HG03135 (cell line): ENCODE data around the gene CACTIN.

ENCODE experiments used
- ATAC-seq: cut with Tn5 transposase; IDR thresholded peaks from one replicate; pipeline ENCODE4 v1.9.1; 2021; ENCODE audit warnings: mild to moderate bottlenecking, moderate library complexity; ENCODE audit not compliant: unreplicated experiment

The CACTIN gene

DNA sequence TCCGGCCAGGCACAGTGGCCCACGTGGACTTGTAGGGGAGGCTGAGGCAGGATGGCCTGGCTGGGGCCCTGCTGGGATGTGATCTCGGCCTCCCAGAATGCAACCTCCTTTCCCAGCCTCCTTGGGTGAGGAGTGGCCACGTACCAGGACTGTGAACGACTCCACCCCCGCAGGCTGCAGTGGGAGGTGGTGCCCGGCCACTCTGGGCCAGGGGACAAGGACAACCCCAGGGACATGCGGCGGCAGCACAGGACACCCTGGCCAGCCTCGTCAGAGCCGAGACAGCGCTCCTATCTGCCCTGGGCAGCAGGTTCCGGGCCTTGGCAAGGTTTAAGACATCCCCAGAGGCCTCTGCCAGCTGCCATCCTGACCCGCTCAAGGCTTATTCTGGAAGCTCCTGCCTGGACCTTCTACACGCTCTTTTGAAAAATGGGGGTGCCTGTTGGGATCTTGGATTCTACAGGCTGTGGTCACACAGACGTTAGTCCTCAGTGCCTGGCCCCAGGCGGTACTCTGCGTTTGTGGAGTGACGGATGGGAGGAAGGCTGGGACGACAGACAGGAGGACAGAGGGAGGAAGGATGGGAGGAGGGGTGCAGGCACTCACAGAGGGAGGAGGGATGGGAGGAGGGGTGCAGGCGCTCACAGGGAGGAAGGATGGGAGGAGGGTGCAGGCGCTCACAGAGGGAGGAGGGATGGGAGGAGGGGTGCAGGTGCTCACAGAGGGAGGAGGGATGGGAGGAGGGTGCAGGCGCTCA, 19.9 kb upstream of the CACTIN start:
- no peak for ATAC-seq

DNA sequence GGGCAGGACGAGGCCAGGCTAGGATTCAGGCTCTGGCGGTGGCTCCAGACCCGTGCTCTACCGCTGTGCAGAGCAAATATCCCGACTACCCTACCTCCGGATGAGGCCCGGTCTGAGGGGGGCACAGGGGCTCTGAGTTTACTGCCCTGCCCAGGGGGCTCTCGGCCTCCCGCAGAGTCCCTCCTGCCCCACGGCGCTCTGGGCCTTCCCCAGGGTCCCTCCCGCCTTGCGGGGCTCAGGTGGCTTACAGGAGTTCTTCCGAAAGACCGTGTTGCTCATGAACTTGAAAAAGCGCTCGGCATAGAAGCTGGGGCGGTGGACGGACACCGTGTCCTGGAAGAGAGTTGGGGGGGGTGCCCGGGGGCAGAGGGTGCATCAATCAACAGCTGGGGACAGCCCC, 19.1 kb upstream of the CACTIN start:
- no peak for ATAC-seq

DNA sequence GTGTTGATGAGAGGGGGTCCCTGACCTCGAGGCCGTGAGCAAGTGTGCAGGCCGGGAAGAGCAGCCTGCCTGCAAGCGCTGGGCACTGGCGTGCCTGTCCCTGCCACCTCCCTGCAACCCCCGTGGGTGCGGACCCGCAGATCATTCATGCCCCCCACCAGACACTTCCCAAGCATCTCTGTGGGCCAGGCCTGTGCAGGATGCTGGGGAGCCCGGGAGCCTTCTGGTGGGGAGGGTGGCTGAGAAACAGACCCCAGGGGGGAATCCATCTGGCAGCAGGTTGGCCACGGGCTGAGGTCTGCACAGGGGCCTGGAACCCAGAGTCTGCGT, 18.4 kb upstream of the CACTIN start:
- no peak for ATAC-seq

DNA sequence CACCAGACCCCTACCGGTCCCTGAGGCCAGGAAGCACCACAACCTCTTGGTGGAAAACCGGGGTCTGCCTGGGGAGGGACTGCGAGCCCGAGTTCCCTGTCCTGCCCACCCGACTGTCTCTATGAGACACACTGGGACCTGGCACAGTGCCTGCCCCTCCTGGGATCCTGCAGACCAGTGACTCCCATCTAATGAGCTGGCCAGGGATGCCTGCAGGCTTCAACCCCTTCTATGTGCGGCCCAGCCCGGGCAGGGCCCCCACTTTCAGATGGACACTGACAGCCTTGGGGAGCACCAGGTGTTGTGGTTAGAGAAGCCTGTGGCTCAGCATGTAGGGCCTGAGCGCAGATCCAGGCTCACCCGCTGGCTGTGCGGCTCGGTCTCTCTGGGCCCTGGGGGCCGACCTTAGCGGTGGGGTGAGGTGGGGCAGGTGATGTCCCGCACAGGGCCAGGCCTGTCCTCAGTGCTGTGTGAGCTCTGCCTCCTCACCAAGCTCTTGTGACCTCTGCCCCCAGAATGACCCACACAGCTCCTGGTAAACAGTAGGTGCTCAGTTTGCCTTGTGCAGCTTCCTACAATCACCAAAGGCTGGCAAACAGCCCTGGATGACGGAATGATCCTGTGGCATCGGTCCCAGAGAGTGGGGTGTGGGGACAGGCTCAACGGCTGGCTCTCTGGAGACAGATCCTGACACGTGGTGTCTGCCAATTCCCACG, 17.9 kb upstream of the CACTIN start:
- ATAC-seq = no peak

DNA sequence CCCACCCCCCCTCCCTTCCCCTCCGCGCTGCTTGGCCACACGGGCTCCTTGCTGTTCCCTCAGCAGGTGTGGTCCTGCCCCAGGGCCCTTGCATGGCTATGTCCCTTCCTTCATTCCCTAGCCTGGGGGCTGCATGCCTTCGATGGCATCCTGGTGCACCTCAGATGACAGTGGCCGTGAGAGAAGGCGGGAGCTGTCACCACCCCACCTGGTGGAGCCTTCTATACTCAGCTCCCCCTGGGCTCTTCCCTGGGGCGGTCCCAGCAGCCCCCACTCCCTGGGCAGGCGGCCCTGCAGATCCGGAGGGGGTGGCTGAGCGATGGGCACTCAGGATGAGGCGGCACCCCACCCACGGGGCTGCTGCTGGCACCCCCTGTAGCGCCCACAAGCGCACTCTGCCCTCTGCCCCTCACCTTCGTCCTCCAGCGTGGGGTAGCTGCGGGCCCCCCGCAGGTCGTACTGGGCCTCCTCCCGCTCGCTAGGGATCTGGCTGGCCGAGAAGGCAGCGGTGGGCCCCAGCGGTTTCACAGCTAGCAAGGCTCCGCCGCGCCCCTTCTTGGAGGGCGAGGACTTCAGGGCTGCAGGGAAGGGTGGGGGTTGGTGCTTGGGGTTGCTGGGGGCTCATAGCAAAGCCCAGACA, 17.2 kb upstream of the CACTIN start:
- no peak for ATAC-seq

DNA sequence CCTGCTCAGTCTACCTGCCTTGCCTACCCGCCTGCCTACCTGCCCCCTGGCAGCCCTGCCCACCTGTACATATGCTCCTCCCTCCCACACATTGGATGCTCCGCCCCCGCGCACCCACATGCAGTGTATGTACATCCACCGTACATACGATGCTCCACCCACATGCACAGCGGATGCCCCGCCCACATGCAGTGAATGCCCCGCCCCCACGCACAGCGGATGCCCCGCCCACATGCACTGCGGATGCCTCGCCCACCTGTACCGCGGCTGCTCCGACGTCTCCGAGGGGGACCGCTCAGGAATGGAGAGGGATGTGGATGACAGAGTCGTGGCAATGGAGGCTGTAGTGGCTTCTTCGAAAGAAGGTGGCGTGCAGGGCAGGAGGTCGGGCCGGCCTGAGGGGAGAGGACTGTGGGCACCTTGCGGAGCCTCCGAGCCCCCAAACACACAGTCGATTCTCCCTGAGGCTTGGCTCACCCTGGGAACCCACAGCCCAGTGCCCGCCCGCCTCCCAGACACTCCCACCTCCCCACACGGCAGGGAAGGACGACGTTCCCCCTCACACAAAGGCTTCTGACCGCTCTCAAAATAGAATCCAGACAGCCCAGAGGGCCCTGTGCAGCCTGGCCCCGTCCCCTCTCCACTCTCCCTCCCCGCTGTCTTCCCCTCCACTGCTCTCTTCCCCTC, 16.5 kb upstream of the CACTIN start:
- ATAC-seq = no peak

DNA sequence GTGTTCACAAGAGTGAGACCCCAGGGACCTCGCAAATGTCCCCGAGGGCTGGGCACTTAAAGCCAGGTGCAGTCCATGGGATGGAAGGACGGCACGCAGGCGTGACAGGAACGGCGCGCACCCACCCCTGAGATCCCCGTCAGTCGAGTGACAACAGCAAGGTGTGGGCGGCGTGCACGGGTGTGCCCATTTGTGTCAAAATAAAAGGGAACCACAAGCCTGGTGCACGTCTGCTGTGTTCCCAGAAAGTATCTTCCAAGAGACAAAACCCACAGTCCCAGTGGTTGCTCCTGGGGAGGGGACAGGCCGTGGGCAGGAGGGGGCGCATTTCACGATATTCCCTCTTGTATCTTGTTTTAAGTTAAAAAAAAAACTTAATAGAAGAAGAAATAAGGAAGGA, 15.7 kb upstream of the CACTIN start:
- no peak for ATAC-seq

DNA sequence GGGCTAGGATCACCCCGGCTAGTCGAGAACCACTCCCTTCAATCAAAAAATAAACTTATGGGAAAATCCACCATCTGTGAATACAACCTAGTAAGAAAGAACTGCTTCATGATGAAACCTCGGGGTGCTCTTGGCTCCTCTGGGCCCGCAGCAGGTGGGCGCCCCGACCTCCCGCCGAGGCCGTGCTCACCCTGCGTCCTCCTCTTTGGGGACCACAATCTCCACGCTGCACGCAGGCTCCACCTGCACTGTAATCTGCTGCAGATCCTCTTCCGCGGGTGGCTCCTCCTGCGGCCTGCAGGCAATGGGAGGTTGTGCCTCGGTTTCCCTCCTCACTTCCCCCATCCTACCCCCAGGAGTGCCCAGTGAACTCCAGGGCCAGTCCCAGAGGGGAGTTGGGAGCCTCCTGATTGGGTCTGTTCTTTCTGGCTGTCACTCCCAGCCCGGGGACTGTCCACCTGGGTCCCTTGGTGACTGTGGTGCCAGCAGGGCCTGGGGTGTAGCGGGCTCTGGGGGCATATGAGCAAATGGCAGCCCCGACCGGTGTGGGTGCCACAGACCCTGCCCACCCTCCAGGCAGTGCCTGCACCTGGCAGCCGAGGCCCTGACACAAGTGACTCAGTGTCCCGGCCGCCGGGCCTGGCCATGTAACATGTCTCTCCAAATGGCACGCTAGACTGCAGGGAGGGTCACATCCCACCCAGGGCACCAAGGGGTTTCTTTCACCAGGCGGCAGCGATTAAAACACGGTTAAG, 15.1 kb upstream of the CACTIN start:
- ATAC-seq = no peak

DNA sequence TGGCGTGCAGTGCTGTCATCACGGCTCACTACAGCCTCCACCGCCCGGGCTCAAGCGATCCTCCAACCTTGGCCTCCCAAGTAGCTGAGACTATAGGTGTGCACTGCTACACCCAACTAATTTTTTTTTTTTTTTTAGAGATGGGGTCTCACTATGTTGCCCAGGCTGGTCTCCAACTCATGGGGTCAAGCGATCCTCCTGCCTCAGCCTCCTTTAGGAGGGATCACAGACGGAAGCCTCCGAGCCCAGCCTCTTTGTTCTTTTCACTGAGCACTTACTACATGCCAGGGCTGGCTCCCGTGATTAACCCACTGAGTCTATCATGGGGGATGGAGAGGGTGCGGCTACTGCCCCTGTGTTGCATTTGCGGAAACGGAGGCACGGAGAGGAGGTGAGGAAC, 12.9 kb upstream of the CACTIN start:
- ATAC-seq = no peak

DNA sequence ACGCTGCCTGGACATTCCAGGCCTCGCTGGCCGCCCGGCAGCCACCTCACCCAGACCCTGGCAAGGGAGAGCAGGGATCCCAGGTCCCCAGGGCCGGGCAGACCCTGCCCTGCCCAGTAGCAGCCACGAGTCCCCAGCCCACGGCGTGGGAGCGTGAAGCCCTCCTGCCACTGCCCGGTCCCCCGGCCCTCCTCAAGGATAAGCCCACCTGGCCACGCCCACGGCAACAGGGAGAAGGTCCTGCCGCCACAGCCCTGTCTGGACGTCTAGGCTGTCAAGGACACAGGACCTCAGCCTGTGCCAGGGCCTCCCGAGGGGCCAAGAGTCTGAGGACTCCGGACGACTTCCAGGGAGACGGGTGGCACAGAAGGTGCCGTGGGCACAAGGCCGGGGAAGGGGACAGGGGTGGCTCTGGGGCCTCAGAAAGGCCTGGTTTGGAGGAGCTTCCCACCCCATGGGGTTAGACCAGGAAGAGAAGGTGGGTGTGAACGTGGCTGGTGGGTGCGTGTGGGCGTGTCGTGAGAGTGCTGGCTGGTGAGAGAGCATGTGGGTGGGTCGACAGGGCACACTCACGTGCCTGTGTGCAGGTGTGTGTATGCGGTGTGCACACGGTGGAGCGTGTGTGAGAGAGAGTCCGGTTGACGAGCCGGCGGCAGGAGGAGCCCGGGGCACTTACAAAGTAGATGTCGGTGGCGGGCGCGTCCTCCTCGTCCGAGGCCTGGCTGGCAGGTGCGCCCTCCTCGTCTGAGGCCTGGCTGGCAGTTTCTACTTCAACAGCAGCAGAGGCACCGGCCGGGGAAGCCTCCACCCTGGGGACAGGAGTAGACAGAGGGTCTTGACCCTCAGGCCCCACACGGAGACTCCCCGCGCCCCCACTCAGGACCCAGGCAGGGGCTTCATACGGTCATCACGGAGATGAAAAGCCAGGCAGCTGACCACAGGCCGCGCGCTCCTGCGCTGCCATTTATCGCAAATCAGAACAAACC, 11.9 kb upstream of the CACTIN start:
- ATAC-seq = no peak

DNA sequence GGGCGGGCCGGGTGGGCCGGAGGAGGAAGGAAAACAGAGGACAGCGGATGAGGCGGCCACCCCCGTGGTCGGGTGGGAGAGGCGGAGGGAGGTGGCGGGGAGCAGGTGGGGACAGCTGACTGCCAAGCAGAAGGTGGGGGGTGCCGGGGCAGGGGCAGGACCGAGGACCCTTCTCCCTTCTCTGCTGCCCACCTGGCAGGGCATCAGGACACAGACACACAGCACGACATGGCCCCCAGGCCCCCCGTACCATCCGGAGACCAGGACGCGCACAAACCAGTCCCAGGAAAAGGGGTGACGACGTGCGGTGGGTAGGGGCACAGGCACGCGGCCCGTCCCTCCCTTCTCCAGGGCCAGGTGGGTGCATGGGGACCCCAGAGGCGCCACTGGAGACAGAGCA, 11.0 kb upstream of the CACTIN start:
- ATAC-seq = no peak

DNA sequence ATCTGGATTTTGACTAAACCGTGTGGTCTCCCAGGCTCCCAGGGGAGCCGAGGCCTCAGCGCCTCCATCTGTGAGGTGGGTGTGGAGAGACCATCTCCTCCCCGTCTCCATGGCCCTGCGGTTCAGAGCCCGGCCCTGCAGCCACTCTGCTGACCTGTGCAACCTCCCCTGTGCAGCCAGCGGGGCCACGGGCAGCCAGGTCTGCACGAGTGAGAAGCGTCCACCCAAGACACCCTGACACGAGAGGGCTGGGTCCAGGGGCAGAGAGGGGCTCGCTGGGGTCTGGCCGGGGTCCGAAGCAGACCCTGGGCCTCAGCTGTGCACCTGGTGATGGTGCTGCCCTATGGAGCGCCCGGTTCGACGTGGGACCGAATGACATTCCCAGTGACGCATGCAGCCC, 10.4 kb upstream of the CACTIN start:
- ATAC-seq = no peak

DNA sequence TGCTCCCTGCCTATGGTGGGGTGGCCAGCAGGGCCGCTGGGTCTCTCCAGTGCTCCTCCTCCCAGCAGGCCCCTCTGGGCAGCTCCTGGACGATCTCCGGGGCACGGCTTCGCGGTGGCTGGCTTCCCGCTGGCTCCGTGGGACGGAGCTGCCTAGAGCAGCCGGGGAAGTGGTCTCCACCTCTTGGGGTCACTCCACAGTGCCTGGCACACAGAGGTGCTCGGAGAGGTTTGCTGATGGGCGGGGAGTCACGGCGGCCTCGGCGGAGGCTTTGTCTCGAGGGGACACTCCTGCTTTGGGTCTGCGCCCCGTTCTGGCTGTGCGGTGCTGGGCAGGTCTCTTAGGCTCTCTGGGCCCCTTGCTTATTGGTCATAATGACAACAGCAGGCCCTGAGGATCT, 9.9 kb upstream of the CACTIN start:
- no peak for ATAC-seq

DNA sequence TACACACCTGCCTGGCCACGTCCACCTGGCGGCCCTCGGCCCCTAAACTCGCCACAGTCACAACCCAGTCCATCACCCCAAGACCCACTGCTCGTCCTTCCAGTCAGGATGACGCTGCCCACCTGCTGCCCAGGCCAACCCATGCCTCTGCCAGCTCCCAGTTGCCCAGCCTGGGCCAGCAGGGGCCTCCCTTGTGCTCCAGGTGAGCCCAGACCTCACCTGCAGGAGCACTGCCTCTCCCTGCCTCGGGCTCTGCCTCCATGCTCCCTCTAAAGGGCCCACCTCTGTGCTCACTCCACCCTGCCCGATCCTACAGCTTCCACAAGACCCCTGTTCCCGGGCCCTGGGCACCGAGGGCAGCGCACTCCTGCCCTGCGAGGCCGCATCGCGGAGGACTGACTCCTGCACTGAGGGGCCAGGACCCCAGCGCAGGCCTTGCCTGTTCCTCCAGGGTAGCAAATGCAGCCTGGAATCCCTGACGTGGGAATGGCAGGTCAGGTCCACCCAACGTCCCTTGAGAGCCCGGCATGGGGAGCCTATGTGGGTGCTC, 8.0 kb upstream of the CACTIN start:
- ATAC-seq = no peak

DNA sequence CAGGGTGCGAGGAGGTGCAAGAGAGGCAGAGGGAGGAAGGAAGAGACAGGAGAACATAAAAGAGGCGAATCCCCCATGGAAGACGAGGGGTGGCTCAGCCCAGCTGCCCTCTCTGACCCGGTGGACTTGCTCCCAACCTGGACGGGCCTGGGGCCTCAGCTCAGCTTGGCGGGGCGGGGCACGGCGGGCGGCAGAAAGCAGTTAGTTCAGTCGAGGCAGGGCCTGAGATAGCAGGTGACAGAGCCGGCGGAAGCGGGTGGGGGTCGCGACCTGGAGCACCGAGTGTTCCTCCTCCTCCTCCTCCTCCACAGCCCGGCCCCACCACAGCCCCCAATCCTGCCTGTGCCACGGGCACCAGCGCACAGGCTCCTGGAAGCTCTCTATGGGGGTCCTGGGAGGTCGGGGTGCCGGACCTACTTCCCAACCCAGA, 7.0 kb upstream of the CACTIN start:
- ATAC-seq = no peak

DNA sequence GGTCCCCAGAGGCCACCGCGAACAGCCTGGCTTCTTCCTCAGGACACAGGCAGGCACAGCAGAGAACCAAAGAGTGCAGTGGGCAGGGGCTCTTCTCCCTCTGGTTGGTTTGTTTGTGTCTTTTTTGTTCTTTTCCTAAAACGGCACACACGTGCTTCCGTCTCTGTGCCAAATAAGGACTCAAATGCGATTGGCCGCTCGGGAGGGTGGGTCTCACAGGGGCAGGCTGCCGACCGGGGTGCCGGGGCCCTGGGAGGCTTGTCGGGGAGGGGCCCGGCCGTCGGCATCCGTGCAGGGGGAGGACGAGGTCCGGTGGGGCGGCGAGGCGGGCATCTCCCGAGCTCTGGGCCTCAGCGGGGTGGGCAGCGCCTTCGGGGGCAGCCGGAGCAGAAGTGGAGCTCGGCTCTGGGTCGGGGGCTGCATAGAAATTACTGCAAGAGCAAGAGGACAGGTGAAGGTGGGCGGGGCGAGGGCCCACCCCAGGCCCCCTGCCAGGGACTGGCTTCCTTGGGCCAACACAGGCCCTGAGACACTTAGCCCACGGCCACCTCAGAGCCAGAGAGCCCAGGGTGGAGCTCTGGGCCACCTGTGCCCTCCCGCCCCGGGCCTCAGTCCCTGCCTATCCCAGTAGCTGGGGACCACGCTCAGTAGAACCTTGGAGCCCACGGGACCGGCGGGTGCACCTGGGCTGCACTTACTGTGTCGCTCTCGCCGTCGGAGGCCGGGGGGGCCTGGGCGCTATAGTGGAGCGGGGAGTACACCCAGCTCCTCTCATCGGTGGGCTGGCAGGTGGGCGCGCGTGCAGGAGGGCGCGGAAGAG, 6.4 kb upstream of the CACTIN start:
- ATAC-seq = no peak

DNA sequence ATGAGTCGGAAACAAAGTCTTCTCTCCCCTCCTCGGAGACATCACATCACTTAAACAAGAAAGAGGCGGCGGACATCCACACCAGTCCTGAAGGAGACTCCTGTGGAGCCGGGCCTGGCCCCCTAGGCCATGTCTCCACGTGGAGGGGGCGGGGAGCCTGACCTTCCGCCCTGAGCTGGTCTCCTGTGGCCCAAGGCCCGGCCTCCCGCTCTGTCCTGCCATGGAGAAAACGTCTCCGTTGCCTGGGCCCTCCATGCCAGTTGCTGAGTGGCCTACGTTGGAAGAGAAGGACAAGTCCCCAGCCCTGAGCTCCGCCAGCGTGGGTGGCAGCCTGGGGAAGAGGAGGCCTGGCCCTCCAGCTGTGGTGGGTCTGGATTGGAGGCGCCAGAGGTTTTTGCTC, 5.5 kb upstream of the CACTIN start:
- ATAC-seq = no peak

DNA sequence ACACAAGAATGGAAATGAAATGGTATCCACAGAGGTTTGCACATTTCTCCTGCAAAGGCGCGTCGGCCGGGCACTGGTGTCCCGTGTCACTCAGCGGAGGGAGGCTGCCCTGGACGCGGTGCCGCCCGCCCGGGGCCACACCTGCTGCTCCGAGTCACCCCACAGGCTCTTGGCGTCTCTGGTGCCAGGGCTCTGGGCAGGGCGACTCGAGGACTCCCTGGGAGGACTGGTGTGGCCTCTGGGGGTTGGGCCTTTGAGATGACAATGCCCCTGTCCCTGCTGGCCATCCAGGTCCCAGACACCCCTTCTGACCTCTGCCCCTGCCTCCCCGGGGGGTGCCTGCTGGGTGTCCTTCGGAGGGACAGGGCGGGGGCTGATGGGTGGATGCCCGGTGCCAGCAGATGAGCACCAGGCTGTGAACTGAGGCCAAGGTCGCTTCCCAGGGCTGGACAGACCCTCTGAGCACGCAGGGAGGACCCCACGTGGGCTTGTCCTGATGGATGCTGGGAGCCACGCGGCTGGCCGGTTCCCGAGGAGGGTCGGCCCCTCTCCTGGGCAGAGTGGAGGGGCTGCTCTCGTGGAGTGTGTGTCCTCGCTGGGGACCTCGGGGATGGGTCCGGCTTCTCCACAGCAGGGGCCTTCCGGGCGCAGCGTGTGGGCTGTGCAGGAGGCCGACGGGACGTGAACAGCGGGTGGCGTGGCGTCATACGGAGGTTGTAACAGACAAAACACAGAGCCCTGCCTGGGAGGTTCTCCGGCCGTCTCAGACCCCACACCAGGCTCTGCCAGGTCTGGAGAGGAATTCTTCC, 4.7 kb upstream of the CACTIN start:
- no peak for ATAC-seq
